ENCODE results near the gene NR4A3. TPM values are rescaled to one million over a fixed set of nuclear protein-coding genes. Genes with fewer than 3 reads are reported as not detected.
A peak's percentile ranks its signal among the peaks of the same experiment; 100 is the strongest.

Gene NR4A3
- total and polyA plus RNA-seq, 2 of the 13 experiments (the other 11 are each of a cell fraction or from before 2014, with no cell fraction given), result 0.02 to 0.09 TPM

DNA sequence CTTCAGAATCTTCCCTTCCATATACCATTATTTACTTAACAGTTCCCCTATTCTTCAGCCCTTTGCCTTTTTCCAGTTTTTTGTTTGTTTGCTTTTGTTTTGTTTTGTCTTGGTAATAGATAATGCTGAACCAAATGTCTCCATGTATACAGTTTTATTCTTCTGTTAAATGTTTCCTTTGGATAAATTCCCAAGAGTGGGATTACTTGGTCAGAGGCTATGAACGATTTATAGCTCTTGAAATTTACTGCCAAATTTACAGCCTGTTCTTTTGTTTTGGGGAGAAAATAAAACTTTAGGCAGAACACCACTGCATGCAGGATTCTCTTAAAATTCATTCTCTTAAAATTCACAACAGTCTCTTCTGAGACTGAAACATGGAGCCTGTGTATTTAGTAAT is 38.6 kb downstream of the NR4A3 start:
- Histone ChIP-seq H3K4me3 (replicated peaks in 1 of 3; ENCODE audit: insufficient read depth in 1 of 3, low read depth in 2 of 3, low read length in 3 of 3) (no peak overlapping the region), H3K36me3 (replicated peaks in 1 of 2; ENCODE audit: control insufficient read depth in 1 of 2, insufficient read depth in 2 of 2, low read length in 2 of 2) (no peaks in the 10 kb centered on the region), H3K4me1 (ENCODE audit: insufficient read depth, low read length) (no peaks in the 10 kb centered on the region), H3K79me2 (ENCODE audit: insufficient read depth, low read length) (no peaks in the 10 kb centered on the region), H3K27me3 (ENCODE audit: control insufficient read depth in 1 of 2, insufficient read depth in 2 of 2, low read length in 2 of 2) (no peaks in the 10 kb centered on the region), H3K4me2 (ENCODE audit: low read depth, low read length) (no peak overlapping the region), H3K27ac (ENCODE audit: extremely low read length, insufficient read depth, low read length) (no peak overlapping the region), H3K9me3 (ENCODE audit: low read length) (no peaks in the 10 kb centered on the region), H3K9ac (ENCODE audit: insufficient read depth, low read depth, low read length) (no peak overlapping the region), H4K20me1 (ENCODE audit: insufficient read depth, low read length) (no peaks in the 10 kb centered on the region), H2AFZ (ENCODE audit: low read length) (no peak overlapping the region)
- TF ChIP-seq HMGA1 (CRISPR knock-in tag; conservative IDR thresholded peaks at IDR 0.05) (no peak), FOXA1 (IDR thresholded peaks at IDR 0.05) (peak; percentile 61; the same call in 1 of the 2 replicates), FOXA1 (CRISPR knock-in tag; IDR thresholded peaks at IDR 0.05) (no peak)
- intact Hi-C loops (cut with micrococcal nuclease; ENCODE audit: unreplicated experiment), result no loop called here
- ATAC-seq, result no peak
- BruUV-seq (replicated peaks), result no TSS peak
- 27% methylated on average over 1 of the region's 1 CpG for WGBS (ENCODE audit: low lambda C conversion rate)
- DNase-seq (ENCODE audit: low spot score), result no peak
- CTCF ChIA-PET (ENCODE audit: low intra/inter-chr PET ratio, low total read pairs), result no interaction called here
- in situ Hi-C loops (cut with HindIII; ENCODE audit: extremely low pct_ligation_motif_present, low pct_unique_long_range_greater_than_20kb), result no loop called here
- POLR2A ChIA-PET, result no interaction called here
- FAIRE-seq, result no peak

- H4K20me1 ChIP-seq (ENCODE audit: insufficient read depth, low read length), result no peaks in the 10 kb centered on the region
- no peaks in the 10 kb centered on the region for H3K4me1 ChIP-seq (ENCODE audit: insufficient read depth, low read length)
- no peak for DNase-seq (ENCODE audit: low spot score)
- no peak overlapping the region for H3K27ac ChIP-seq (ENCODE audit: extremely low read length, insufficient read depth, low read length)
- no peaks in the 10 kb centered on the region for H3K27me3 ChIP-seq (ENCODE audit: control insufficient read depth in 1 of 2, insufficient read depth in 2 of 2, low read length in 2 of 2)
- H3K4me2 ChIP-seq (ENCODE audit: low read depth, low read length), result no peak overlapping the region
- no TSS peak for BruUV-seq (replicated peaks)
- no peaks in the 10 kb centered on the region for H3K36me3 ChIP-seq (replicated peaks in 1 of 2; ENCODE audit: control insufficient read depth in 1 of 2, insufficient read depth in 2 of 2, low read length in 2 of 2)
- no peak for FAIRE-seq
- H3K79me2 ChIP-seq (ENCODE audit: insufficient read depth, low read length), result no peaks in the 10 kb centered on the region
- WGBS (ENCODE audit: low lambda C conversion rate), result 43% methylated on average over 2 of the region's 2 CpGs
- no peak for ATAC-seq
- no peaks in the 10 kb centered on the region for H3K9me3 ChIP-seq (ENCODE audit: low read length)
- H3K9ac ChIP-seq (ENCODE audit: insufficient read depth, low read depth, low read length), result no peak overlapping the region
- POLR2A ChIA-PET, result no interaction called here
- TF ChIP-seq HBP1 (CRISPR knock-in tag; IDR thresholded peaks at IDR 0.05; ENCODE audit: low read depth) (no peak), TAF1 (CRISPR knock-in tag; IDR thresholded peaks at IDR 0.05) (no peak), CSRNP1 (CRISPR knock-in tag; IDR thresholded peaks at IDR 0.05) (no peak), MAFK (conservative IDR thresholded peaks at IDR 0.05 in 1 of 2, IDR thresholded peaks at IDR 0.05 in 1 of 2; ENCODE audit: low read length in 2 of 2) (peak; percentile 64 to 77; a peak in 3 of 4 replicates), MLLT10 (CRISPR knock-in tag; IDR thresholded peaks at IDR 0.05) (no peak), MAFF (IDR thresholded peaks at IDR 0.05; ENCODE audit: low read depth, low read length) (peak; percentile 59)
- TF ChIP-seq, protein P1, sequence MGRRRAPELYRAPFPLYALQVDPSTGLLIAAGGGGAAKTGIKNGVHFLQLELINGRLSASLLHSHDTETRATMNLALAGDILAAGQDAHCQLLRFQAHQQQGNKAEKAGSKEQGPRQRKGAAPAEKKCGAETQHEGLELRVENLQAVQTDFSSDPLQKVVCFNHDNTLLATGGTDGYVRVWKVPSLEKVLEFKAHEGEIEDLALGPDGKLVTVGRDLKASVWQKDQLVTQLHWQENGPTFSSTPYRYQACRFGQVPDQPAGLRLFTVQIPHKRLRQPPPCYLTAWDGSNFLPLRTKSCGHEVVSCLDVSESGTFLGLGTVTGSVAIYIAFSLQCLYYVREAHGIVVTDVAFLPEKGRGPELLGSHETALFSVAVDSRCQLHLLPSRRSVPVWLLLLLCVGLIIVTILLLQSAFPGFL (CRISPR knock-in tag; IDR thresholded peaks at IDR 0.05), result no peak
- H3K4me3 ChIP-seq (replicated peaks in 1 of 3; ENCODE audit: insufficient read depth in 1 of 3, low read depth in 2 of 3, low read length in 3 of 3), result no peak overlapping the region
- CTCF ChIA-PET (ENCODE audit: low intra/inter-chr PET ratio, low total read pairs), result no interaction called here
- intact Hi-C loops (cut with micrococcal nuclease; ENCODE audit: unreplicated experiment) (no loop called here), in situ Hi-C loops (cut with HindIII; ENCODE audit: extremely low pct_ligation_motif_present, low pct_unique_long_range_greater_than_20kb) (no loop called here)
- H2AFZ ChIP-seq (ENCODE audit: low read length), result no peak overlapping the region
Observed at GRCh38 chr9:99863955-99864354, 42.3 kb downstream of the NR4A3 start.

All from HepG2 (cell line).